Neural progenitor cell (in vitro differentiated cells): ENCODE measurements around the gene WDR70.

Experiments used
- CTCF ChIP-seq: fragments of 200-600 bp; sonication (generic); IDR thresholded peaks from 2 replicates; pipeline ENCODE4 v1.5.1; 2017; ENCODE audit warnings: antibody characterized with exemption, mild to moderate bottlenecking
- EZH2phosphoT487 ChIP-seq: fragments of 200-600 bp; sonication (generic); IDR thresholded peaks from 2 replicates; pipeline ENCODE4 v1.6.1; 2017; ENCODE audit warnings: antibody characterized with exemption

DNA sequence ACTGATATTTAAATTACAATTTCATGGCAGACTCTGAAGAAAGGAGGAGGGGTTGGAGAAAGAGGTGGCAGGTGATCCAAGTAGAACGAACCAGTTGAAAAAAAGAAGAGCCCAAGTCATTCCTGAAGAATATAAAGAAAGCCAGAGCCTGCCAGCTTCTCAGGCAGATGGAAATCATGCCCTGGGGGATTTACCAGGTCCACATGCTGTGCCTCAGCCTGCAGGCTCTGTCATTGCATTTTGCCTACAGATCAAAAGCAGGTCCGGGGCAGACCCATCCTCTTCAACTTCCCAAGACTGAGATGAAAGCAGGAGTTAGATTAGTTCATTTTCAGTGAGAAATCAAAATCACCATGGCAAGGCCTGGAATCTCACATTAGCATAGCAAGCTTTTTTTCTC, 412.2 kb downstream of the WDR70 start:
- TF ChIP-seq CTCF (no peak), EZH2phosphoT487 (no peak)
